Kidney tubule cell (primary cell): ENCODE measurements around the gene TMPRSS9.

ENCODE experiments used
- DNase-seq: peaks from one replicate; pipeline ENCODE4 v3.0.0-alpha.2; 2018; ENCODE audit warnings: low spot score

The TMPRSS9 gene

GRCh38 chr19:2436384-2436783 is 76.3 kb downstream of the TMPRSS9 start:
- DNase-seq, result no peak

GRCh38 chr19:2436926-2437325 is 76.9 kb downstream of the TMPRSS9 start:
- no peak for DNase-seq

- no peak for DNase-seq
Measured at GRCh38 chr19:2438178-2438577, 78.1 kb downstream of the TMPRSS9 start.

- DNase-seq, result no peak
Measured at GRCh38 chr19:2440515-2440914, 80.5 kb downstream of the TMPRSS9 start.

GRCh38 chr19:2441096-2441752 is 81.2 kb downstream of the TMPRSS9 start:
- DNase-seq, result no peak

DNA sequence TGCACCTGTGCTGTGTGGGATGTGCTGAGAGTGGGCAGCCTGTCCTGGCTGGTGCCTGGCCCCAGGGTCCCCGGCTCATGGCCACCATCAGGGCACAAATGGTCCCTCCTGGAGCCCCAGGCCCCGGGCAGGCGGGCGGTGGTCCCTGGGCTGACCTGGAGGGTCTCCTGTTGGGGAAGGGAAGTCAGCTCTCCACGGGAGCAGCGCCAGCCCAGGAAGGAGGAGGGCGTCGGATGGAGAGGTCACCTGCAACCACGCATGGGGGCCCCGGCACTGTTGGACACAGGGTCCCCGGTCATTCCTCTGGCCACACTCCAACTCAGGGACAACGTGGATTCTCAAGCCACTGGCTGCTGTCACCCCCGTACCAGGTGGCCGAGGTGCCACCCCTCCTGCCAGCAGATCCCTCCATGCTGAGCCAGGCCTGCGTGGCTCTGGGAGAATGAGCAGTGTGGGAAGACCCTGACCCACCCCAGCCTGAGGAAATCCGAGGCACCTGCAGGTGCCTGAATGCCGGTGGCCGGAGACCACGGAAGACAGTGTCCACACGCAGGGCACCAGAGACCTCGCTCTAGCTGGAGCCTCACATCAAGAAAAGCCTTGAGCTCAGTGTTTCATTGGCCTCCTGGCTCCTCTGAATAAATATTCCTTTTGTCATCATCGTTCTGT is 83.2 kb downstream of the TMPRSS9 start:
- DNase-seq, result no peak

DNA sequence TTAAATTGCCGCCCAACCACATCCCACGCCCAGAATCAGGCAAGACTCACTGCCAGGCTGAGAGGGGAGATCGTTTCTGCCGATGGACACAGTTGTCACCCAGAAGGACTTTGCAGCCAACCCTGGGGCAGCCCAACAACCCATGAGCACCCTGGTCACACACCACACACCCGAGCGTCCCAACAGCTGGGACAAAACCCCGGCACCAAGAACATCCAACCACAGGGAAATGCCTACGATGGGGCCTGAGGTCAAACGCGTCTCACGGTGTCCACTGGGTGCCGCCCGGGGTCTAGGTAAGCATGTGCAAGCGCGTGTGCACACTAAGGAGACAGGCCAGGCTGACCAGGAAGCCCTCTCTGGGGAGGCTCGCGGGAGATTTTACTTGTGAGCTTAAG is 83.7 kb downstream of the TMPRSS9 start:
- no peak for DNase-seq

DNA sequence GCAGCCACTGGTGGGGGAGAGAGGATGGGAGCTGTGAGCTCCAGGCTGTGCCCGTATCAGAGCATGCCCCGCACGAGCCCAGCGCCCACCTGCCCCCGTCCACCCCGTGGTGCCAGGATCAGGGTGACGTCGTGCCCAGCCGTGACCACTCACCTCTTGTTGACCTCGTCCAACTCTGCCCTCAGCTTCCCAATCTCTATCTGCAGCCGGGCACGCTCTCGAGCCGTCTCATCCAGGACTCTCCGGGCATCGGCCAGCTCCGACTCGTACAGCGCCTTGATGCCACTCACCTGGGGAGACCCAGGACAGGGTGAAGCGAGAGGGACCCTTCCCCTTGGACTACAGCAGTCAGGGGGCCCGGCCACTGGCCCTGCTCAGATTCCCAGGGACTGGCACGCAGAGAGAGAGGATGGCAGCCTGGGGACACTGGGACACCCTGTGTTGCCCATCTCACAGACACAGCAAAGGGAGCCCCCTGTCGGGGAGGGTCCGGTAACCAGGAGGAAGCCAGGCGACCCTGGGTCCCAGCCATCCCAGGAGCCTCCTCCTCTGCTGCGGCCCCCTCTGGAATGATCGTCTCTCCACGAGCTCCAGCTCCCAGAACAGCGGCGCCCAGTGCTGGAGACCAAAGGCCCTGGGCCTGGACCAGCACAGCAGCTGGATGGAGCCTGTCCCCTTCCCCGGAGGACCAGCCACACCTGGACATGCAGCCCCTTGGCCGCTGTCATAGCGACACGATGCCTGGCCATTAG is 84.4 kb downstream of the TMPRSS9 start:
- DNase-seq, result no peak

- no peak for DNase-seq
Measured at GRCh38 chr19:2446381-2446780, 86.3 kb downstream of the TMPRSS9 start.

DNA sequence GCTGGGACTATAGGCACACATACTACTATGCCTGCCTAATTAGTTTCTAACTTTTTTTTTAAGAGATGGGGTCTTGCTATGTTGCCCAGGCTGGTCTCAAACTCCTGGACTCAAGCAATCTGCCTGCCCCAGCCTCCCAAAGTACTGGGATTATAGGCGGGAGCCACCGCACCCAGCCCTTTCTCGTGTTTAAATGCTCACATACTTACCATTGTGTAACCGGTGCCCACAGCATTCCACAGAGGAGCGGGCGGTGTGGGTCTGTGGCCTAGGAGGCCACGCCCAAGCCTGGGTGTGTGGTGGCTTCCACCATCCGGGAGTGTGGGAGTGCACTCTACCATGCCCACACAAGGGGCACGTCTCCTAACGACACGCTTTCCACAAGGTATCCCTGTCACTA is 89.0 kb downstream of the TMPRSS9 start:
- no peak for DNase-seq

- no peak for DNase-seq
Measured at GRCh38 chr19:2451138-2451537, 91.1 kb downstream of the TMPRSS9 start.

DNA sequence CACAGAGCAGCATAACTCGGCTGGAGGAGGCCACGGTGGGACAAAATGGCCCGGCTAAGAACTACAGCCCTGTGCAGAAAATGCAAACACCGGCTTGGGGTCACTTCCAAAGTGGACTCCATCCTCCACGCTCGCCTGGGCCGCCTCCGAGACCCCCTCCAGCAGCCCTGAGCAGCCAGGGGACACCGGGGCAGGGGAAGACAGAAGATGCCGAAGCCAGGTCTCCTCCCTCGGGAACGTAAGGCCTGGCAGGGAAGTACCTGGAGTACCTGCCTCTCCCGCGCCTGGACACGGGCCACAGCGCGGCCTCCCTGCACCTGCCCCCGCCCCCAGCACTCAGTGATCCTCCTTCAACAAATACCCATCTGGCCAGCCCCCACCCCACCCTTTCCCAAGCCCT is 91.7 kb downstream of the TMPRSS9 start:
- no peak for DNase-seq

- DNase-seq, result no peak
Measured at GRCh38 chr19:2453431-2454025, 93.5 kb downstream of the TMPRSS9 start.

GRCh38 chr19:2454199-2454961 is 94.3 kb downstream of the TMPRSS9 start:
- DNase-seq, result no peak

GRCh38 chr19:2454962-2455850 is 95.1 kb downstream of the TMPRSS9 start:
- DNase-seq, result no peak

- DNase-seq, result no peak
Measured at GRCh38 chr19:2455851-2456570, 95.9 kb downstream of the TMPRSS9 start.

DNA sequence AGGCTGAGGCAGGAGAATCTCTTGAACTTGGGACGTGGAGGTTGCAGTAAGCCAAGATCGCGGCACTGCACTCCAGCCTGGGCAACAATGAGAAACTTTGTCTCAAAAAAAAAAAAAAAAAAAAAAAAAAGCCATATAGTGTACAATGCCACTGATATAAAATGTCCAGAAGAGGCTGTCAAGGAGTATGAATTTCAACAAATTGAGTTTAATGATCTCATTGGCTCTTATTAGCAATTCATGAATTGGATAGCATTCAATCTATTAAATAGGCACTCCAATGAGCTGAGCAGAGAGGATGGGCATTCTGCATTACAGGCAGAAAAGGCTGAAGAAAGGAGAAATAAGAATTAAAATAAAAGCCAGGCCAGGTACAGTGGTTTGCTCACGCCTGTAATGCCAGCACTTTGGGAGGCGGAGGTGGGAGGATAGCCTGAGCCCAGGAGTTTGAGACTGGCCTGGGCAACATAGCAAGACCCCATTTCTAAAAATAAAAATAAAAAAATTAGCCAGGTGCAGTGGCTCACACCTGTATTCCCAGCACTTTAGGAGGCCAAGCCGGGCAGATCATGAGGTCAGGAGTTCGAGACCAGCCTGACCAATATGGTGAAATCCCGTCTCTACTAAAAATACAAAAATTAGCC is 97.5 kb downstream of the TMPRSS9 start:
- DNase-seq, result no peak

- no peak for DNase-seq
Measured at GRCh38 chr19:2458054-2458453, 98.0 kb downstream of the TMPRSS9 start.

GRCh38 chr19:2458776-2459175 is 98.7 kb downstream of the TMPRSS9 start:
- peak; percentile 30 for DNase-seq

GRCh38 chr19:2460245-2460644 is 100.2 kb downstream of the TMPRSS9 start:
- no peak for DNase-seq
